GM19023 (cell line): ENCODE data around the gene WBP11.
A peak's percentile ranks its signal among the peaks of the same experiment; 100 is the strongest.

Experiments used
- ATAC-seq: cut with Tn5 transposase; IDR thresholded peaks from one replicate; pipeline ENCODE4 v1.9.1; 2021; ENCODE audit warnings: mild to moderate bottlenecking, moderate library complexity; ENCODE audit not compliant: unreplicated experiment

WBP11 gene

GRCh38 chr12:14825256-14825655 is 22.0 kb upstream of the WBP11 start:
- ATAC-seq = no peak

- no peak for ATAC-seq
Measured at GRCh38 chr12:14824012-14824634, 20.8 kb upstream of the WBP11 start.

GRCh38 chr12:14814014-14814413 is 10.7 kb upstream of the WBP11 start, which contains the start of gene SMCO3:
Gene SMCO3, minus strand, starts transcription at chr12:14814182. Its CDS starts 7,502 bp downstream, at chr12:14806680.
- no peak for ATAC-seq

- ATAC-seq = no peak
Measured at GRCh38 chr12:14811486-14811885, 8.2 kb upstream of the WBP11 start.

GRCh38 chr12:14810953-14811483 is 7.7 kb upstream of the WBP11 start:
- no peak for ATAC-seq

GRCh38 chr12:14810167-14810952 is 7.1 kb upstream of the WBP11 start:
- ATAC-seq = no peak

GRCh38 chr12:14803830-14804160 is 517 bp upstream of the WBP11 start:
- peak; percentile 20 for ATAC-seq

GRCh38 chr12:14802721-14803010 is 612 bp downstream of the WBP11 start:
- no peak for ATAC-seq

GRCh38 chr12:14802247-14802646 is 1.0 kb downstream of the WBP11 start:
- no peak for ATAC-seq

GRCh38 chr12:14795028-14795448 is 8.2 kb downstream of the WBP11 start:
- ATAC-seq = no peak

- ATAC-seq = no peak
Measured at GRCh38 chr12:14785568-14785967, 17.7 kb downstream of the WBP11 start.

GRCh38 chr12:14784471-14784870 is 18.8 kb downstream of the WBP11 start:
- ATAC-seq = no peak

- no peak for ATAC-seq
Measured at GRCh38 chr12:14782756-14783155, 20.5 kb downstream of the WBP11 start.

GRCh38 chr12:14781563-14781962 is 21.7 kb downstream of the WBP11 start:
- ATAC-seq = no peak

GRCh38 chr12:14780859-14781258 is 22.4 kb downstream of the WBP11 start:
- ATAC-seq = no peak

GRCh38 chr12:14779834-14780233 is 23.4 kb downstream of the WBP11 start:
- no peak for ATAC-seq

- no peak for ATAC-seq
Measured at GRCh38 chr12:14777271-14777670, 26.0 kb downstream of the WBP11 start.

- ATAC-seq = no peak
Measured at GRCh38 chr12:14776236-14776961, 26.9 kb downstream of the WBP11 start.

- ATAC-seq = no peak
Measured at GRCh38 chr12:14775636-14775980, 27.7 kb downstream of the WBP11 start.

- no peak for ATAC-seq
Measured at GRCh38 chr12:14774906-14775635, 28.2 kb downstream of the WBP11 start.
